ENCODE results near the gene KCNQ1. TPM values are rescaled to one million over a fixed set of nuclear protein-coding genes. Genes with fewer than 3 reads are reported as not detected.

The KCNQ1 gene
- total RNA-seq, 1 experiment from 2014 or later: not detected

- ChIA-PET POLR2A (no interaction called here), CTCF (no interaction called here)
- DNase-seq (ENCODE audit: unreplicated experiment): no peak
- Mint-ChIP-seq H3K4me1 (ENCODE audit: insufficient read depth, unreplicated experiment) (peaks cover 17% of the 10 kb centered on the region), H3K36me3 (ENCODE audit: insufficient read depth, unreplicated experiment) (peaks cover 7% of the 10 kb centered on the region), H3K4me3 (ENCODE audit: unreplicated experiment) (no peak overlapping the region), H3K27ac (ENCODE audit: low read depth, unreplicated experiment) (no peak overlapping the region), H3K27me3 (ENCODE audit: insufficient read depth, unreplicated experiment) (no peaks in the 10 kb centered on the region), H3K9me3 (ENCODE audit: unreplicated experiment) (no peaks in the 10 kb centered on the region)
- intact Hi-C loops (cut with micrococcal nuclease): no loop called here
- no TSS peak for BruUV-seq (replicated peaks)
- no peak for TF ChIP-seq CTCF (IDR thresholded peaks at IDR 0.05; ENCODE audit: unreplicated experiment)
Measured at GRCh38 chr11:2846470-2846869, 401.7 kb downstream of the KCNQ1 start.

GRCh38 chr11:2847561-2847960 is 402.8 kb downstream of the KCNQ1 start:
- CTCF ChIA-PET: no interaction called here

GRCh38 chr11:2848497-2848896 is 403.7 kb downstream of the KCNQ1 start:
- H3K4me3 Mint-ChIP-seq (ENCODE audit: unreplicated experiment): no peak overlapping the region
- no peak overlapping the region for H3K27ac Mint-ChIP-seq (ENCODE audit: low read depth, unreplicated experiment)
- POLR2A ChIA-PET: interaction anchor here (0.6 kb wide), 1 partner anchor 12 kb away, joined by 3 read pairs; no protein-coding TSS in a partner anchor
- intact Hi-C loops (cut with micrococcal nuclease): no loop called here
- no peaks in the 10 kb centered on the region for H3K27me3 Mint-ChIP-seq (ENCODE audit: insufficient read depth, unreplicated experiment)
- DNase-seq (ENCODE audit: unreplicated experiment): no peak
- TF ChIP-seq CTCF (IDR thresholded peaks at IDR 0.05; ENCODE audit: unreplicated experiment): no peak
- H3K36me3 Mint-ChIP-seq (ENCODE audit: insufficient read depth, unreplicated experiment): peaks cover 7% of the 10 kb centered on the region
- H3K4me1 Mint-ChIP-seq (ENCODE audit: insufficient read depth, unreplicated experiment): peaks cover 17% of the 10 kb centered on the region
- BruUV-seq (replicated peaks): no TSS peak
- CTCF ChIA-PET: interaction anchor here (0.6 to 1.0 kb wide), 2 partner anchors 9 to 372 kb away, joined by 3 read pairs; no protein-coding TSS in a partner anchor
- H3K9me3 Mint-ChIP-seq (ENCODE audit: unreplicated experiment): no peaks in the 10 kb centered on the region

More at GRCh38 chr11:2847561-2847960, 402.8 kb downstream of the KCNQ1 start:
- intact Hi-C loops (cut with micrococcal nuclease): no loop called here
- H3K4me3 Mint-ChIP-seq (ENCODE audit: unreplicated experiment): no peak overlapping the region
- no peaks in the 10 kb centered on the region for H3K9me3 Mint-ChIP-seq (ENCODE audit: unreplicated experiment)
- POLR2A ChIA-PET: no interaction called here
- no TSS peak for BruUV-seq (replicated peaks)
- no peak overlapping the region for H3K27ac Mint-ChIP-seq (ENCODE audit: low read depth, unreplicated experiment)
- H3K36me3 Mint-ChIP-seq (ENCODE audit: insufficient read depth, unreplicated experiment): peaks cover 7% of the 10 kb centered on the region
- DNase-seq (ENCODE audit: unreplicated experiment): no peak
- H3K4me1 Mint-ChIP-seq (ENCODE audit: insufficient read depth, unreplicated experiment): peaks cover 17% of the 10 kb centered on the region
- TF ChIP-seq CTCF (IDR thresholded peaks at IDR 0.05; ENCODE audit: unreplicated experiment): no peak
- H3K27me3 Mint-ChIP-seq (ENCODE audit: insufficient read depth, unreplicated experiment): no peaks in the 10 kb centered on the region

GRCh38 chr11:2849994-2850770 is 405.4 kb downstream of the KCNQ1 start:
- Mint-ChIP-seq H3K27me3 (ENCODE audit: insufficient read depth, unreplicated experiment) (peaks cover 12% of the 10 kb centered on the region), H3K27ac (ENCODE audit: low read depth, unreplicated experiment) (no peak overlapping the region), H3K4me1 (ENCODE audit: insufficient read depth, unreplicated experiment) (peaks cover 11% of the 10 kb centered on the region), H3K4me3 (ENCODE audit: unreplicated experiment) (no peak overlapping the region), H3K36me3 (ENCODE audit: insufficient read depth, unreplicated experiment) (peaks cover 7% of the 10 kb centered on the region), H3K9me3 (ENCODE audit: unreplicated experiment) (no peaks in the 10 kb centered on the region)
- no peak for DNase-seq (ENCODE audit: unreplicated experiment)
- no peak for TF ChIP-seq CTCF (IDR thresholded peaks at IDR 0.05; ENCODE audit: unreplicated experiment)
- intact Hi-C loops (cut with micrococcal nuclease): no loop called here
- BruUV-seq (replicated peaks): no TSS peak
- ChIA-PET POLR2A (no interaction called here), CTCF (no interaction called here)

All from MCF 10A (cell line).